Lower lobe of right lung (tissue), 2 donors: ENCODE results near the gene CIC. TPM values are rescaled to one million over a fixed set of nuclear protein-coding genes. Genes with fewer than 3 reads are reported as not detected.
"Not testable (repeated sequence)": the region's sequence is repeated elsewhere in the genome, so short reads cannot be mapped to it uniquely, and the experiment has no call there.

Source experiments
- ATAC-seq, 2 donors: fragments of 200-7000 bp; cut with Tn5 transposase; one replicate each; pipeline ENCODE4 v1.9.1; 2020 to 2022; ENCODE audit warnings: mild to moderate bottlenecking in 2 of 2, moderate library complexity in 2 of 2
- DNase-seq: peaks from one replicate; pipeline ENCODE4 v3.0.0-alpha.2; 2020
- H3K27ac ChIP-seq: fragments of 200-600 bp; one replicate; pipeline ENCODE4 v1.8.0; 2022
- H3K27me3 ChIP-seq: fragments of 200-600 bp; one replicate; pipeline ENCODE4 v1.8.0; 2022; ENCODE audit warnings: low read depth
- H3K36me3 ChIP-seq: fragments of 200-600 bp; one replicate; pipeline ENCODE4 v1.8.0; 2022; ENCODE audit warnings: mild to moderate bottlenecking
- H3K4me1 ChIP-seq: fragments of 200-600 bp; one replicate; pipeline ENCODE4 v1.8.0; 2022
- H3K4me3 ChIP-seq: fragments of 200-600 bp; one replicate; pipeline ENCODE4 v1.8.0; 2022; ENCODE audit warnings: mild to moderate bottlenecking
- H3K9me3 ChIP-seq: fragments of 200-600 bp; one replicate; pipeline ENCODE4 v1.8.0; 2022
- intact Hi-C: fragments of 100-400 bp; cut with DNase I; formaldehyde crosslinking; loops from one replicate; pipeline ENCODE4 v1.11.0; 2022
- total RNA-seq: library from RNA; stranded (reverse); fragmentation: NEBNext Ultra II Directional; extraction: Animal tissue kit (Norgen Biotek cat#: 25700); gene quantifications from one replicate; pipeline ENCODE4 v1.2.1, GENCODE V29; 2021
- TF ChIP-seq, protein P1 (sequence below): fragments of 200-600 bp; IDR thresholded peaks from one replicate; pipeline ENCODE4 v1.8.0; 2022; ENCODE audit warnings: antibody characterized with exemption, mild to moderate bottlenecking
- donor health status: DM: no; HTN: yes; CAD: no; lungs with severe emphysema.

The CIC gene
- total RNA-seq, 1 donor from 2014 or later, result 67.9 TPM

GRCh38 chr19:42335374-42335936 is 66.4 kb downstream of the CIC start:
- Histone ChIP-seq H3K27ac (no peak overlapping the region), H3K27me3 (no peaks in the 10 kb centered on the region), H3K4me1 (no peaks in the 10 kb centered on the region), H3K36me3 (peaks cover 27% of the 10 kb centered on the region), H3K9me3 (no peaks in the 10 kb centered on the region), H3K4me3 (no peak overlapping the region)
- no peak for DNase-seq
- TF ChIP-seq, protein P1, sequence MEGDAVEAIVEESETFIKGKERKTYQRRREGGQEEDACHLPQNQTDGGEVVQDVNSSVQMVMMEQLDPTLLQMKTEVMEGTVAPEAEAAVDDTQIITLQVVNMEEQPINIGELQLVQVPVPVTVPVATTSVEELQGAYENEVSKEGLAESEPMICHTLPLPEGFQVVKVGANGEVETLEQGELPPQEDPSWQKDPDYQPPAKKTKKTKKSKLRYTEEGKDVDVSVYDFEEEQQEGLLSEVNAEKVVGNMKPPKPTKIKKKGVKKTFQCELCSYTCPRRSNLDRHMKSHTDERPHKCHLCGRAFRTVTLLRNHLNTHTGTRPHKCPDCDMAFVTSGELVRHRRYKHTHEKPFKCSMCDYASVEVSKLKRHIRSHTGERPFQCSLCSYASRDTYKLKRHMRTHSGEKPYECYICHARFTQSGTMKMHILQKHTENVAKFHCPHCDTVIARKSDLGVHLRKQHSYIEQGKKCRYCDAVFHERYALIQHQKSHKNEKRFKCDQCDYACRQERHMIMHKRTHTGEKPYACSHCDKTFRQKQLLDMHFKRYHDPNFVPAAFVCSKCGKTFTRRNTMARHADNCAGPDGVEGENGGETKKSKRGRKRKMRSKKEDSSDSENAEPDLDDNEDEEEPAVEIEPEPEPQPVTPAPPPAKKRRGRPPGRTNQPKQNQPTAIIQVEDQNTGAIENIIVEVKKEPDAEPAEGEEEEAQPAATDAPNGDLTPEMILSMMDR, result no peak
- ATAC-seq, result no peak
- intact Hi-C loops, result no loop called here

- Histone ChIP-seq H3K27me3 (no peaks in the 10 kb centered on the region), H3K4me1 (no peaks in the 10 kb centered on the region), H3K27ac (no peak overlapping the region), H3K36me3 (peaks cover 27% of the 10 kb centered on the region), H3K4me3 (no peak overlapping the region), H3K9me3 (no peaks in the 10 kb centered on the region)
- DNase-seq, result no peak
- TF ChIP-seq, protein P1, result no peak
- ATAC-seq, result peak in 1 of 2 donors; percentile 16
- intact Hi-C loops, result no loop called here
These were observed 66.9 kb downstream of the CIC start for GRCh38 chr19:42335971-42336370.

GRCh38 chr19:42339126-42339860 is 70.2 kb downstream of the CIC start:
- DNase-seq, H3K27me3 ChIP-seq, H3K9me3 ChIP-seq, H3K4me3 ChIP-seq, H3K4me1 ChIP-seq, intact Hi-C loops, ATAC-seq, H3K27ac ChIP-seq: not testable (repeated sequence)
- peaks cover 39% of the 10 kb centered on the region for H3K36me3 ChIP-seq

GRCh38 chr19:42339922-42340321 is 70.9 kb downstream of the CIC start:
- DNase-seq, H3K4me1 ChIP-seq, H3K27me3 ChIP-seq, H3K9me3 ChIP-seq, intact Hi-C loops, ATAC-seq, H3K27ac ChIP-seq, H3K4me3 ChIP-seq: not testable (repeated sequence)
- H3K36me3 ChIP-seq, result peaks cover 44% of the 10 kb centered on the region

DNA sequence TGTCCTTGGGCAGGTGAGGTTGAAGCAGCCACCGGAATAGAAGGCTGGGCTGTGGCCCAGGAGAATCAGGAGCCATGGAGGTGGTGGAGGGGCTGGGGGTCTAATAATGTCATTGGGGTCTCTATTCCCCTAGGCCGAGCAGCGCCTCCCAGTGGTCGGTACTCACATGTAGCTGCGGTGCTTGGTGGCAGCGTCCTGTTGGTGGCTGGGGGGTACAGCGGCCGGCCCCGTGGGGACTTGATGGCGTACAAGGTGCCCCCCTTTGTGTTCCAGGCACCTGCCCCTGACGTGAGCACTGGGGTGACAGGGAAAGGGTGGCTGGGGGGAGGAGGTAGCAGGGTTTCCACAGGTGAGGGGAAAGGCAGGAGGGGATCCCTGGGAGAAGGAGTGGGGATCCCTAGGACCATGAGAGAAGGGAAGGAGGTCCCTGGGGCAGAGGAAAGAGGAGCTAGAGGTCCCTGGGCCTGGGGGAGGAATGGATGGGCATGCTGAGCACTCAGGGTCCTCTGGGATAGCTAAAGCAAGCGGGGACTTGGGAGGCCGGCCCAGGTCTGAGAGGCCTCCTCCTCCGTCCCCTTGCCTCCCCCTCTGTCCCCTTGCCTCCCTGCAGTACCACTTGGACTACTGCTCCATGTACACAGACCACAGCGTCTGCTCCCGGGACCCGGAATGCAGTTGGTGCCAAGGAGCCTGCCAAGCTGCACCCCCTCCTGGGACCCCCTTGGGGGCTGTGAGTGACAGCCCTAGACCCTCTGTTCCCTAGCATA is 74.5 kb downstream of the CIC start:
- no peaks in the 10 kb centered on the region for H3K4me1 ChIP-seq
- ATAC-seq (peak in 1 of 2 donors; percentile 31), DNase-seq (no peak)
- H3K27me3 ChIP-seq, result no peaks in the 10 kb centered on the region
- intact Hi-C loops, result no loop called here
- no peak overlapping the region for H3K4me3 ChIP-seq
- no peaks in the 10 kb centered on the region for H3K9me3 ChIP-seq
- no peak overlapping the region for H3K27ac ChIP-seq
- peaks cover 27% of the 10 kb centered on the region for H3K36me3 ChIP-seq
- TF ChIP-seq, protein P1, result no peak

- Histone ChIP-seq H3K27me3 (no peaks in the 10 kb centered on the region), H3K4me1 (no peaks in the 10 kb centered on the region), H3K4me3 (no peak overlapping the region), H3K36me3 (peaks cover 27% of the 10 kb centered on the region), H3K27ac (no peak overlapping the region), H3K9me3 (no peaks in the 10 kb centered on the region)
- DNase-seq, result no peak
- intact Hi-C loops, result no loop called here
- ATAC-seq, result no peak
- TF ChIP-seq, protein P1, result no peak
These were observed 75.4 kb downstream of the CIC start for GRCh38 chr19:42344336-42344893.

Other genes with a start within 250 kb of the CIC start
- 0.41 TPM for gene GRIK5, start 199.0 kb upstream of the CIC start, total RNA-seq
- gene ZNF574, start 193.1 kb upstream of the CIC start, total RNA-seq, result 11.8 TPM
- gene POU2F2, start 136.8 kb upstream of the CIC start, total RNA-seq, result 6.1 TPM
- 35.6 TPM for gene DEDD2, start 51.6 kb upstream of the CIC start, total RNA-seq
- gene ZNF526, start 48.9 kb upstream of the CIC start, total RNA-seq, result 11.7 TPM
- gene GSK3A, start 26.6 kb upstream of the CIC start, total RNA-seq, result 39.8 TPM
- 35.8 TPM for gene ERF, start 14.1 kb upstream of the CIC start, total RNA-seq
- gene PRR19, start 32.9 kb downstream of the CIC start, total RNA-seq, result 0.71 TPM
- gene PAFAH1B3, start 33.4 kb downstream of the CIC start, total RNA-seq, result 13.4 TPM
- not detected for gene TMEM145, start 44.1 kb downstream of the CIC start, total RNA-seq
- 16.4 TPM for gene MEGF8, start 56.4 kb downstream of the CIC start, total RNA-seq
- gene CNFN, start 121.0 kb downstream of the CIC start, total RNA-seq, result not detected
- gene LIPE, start 158.1 kb downstream of the CIC start, total RNA-seq, result 3.2 TPM
- gene CXCL17, start 173.7 kb downstream of the CIC start, total RNA-seq, result 159 TPM